SK-N-DZ (cell line): ENCODE results near the gene TOR1B.

Source experiments
- DNase-seq: peaks from one replicate; pipeline ENCODE4 v3.0.0-alpha.2; 2015; ENCODE audit warnings: low spot score

The TOR1B gene

GRCh38 chr9:129814432-129815223, 11.6 kb downstream of the TOR1B start:
- no peak for DNase-seq

GRCh38 chr9:129815278-129815677, 12.3 kb downstream of the TOR1B start:
- DNase-seq, result no peak

GRCh38 chr9:129816501-129817435, 13.8 kb downstream of the TOR1B start:
- DNase-seq, result no peak

- DNase-seq, result no peak
These were observed 20.0 kb downstream of the TOR1B start for GRCh38 chr9:129822898-129823541.

GRCh38 chr9:129823542-129823934, 20.6 kb downstream of the TOR1B start:
- no peak for DNase-seq

- DNase-seq, result peak; percentile 96
These were observed 21.1 kb downstream of the TOR1B start, which contains the start of gene TOR1A for GRCh38 chr9:129823935-129824601. TSS of gene TOR1A (minus strand) at chr9:129824136. CDS start at chr9:129824085, 51 bp downstream.

- DNase-seq, result no peak
These were observed 23.4 kb downstream of the TOR1B start for GRCh38 chr9:129826344-129826743.

GRCh38 chr9:129826759-129827158, 23.8 kb downstream of the TOR1B start:
- DNase-seq, result no peak

- no peak for DNase-seq
These were observed 25.1 kb downstream of the TOR1B start for GRCh38 chr9:129828051-129828450.

GRCh38 chr9:129828969-129829368, 26.0 kb downstream of the TOR1B start:
- no peak for DNase-seq

GRCh38 chr9:129832982-129833381, 30.0 kb downstream of the TOR1B start:
- DNase-seq, result no peak

- no peak for DNase-seq
These were observed 31.6 kb downstream of the TOR1B start for GRCh38 chr9:129834489-129835127.

- DNase-seq, result peak; percentile 93
These were observed 32.3 kb downstream of the TOR1B start, which contains the start of the genes C9orf78 and USP20 for GRCh38 chr9:129835128-129835859. TSS of gene C9orf78 (minus strand) at chr9:129835275. CDS start at chr9:129835221, 54 bp downstream. TSS of gene USP20 (plus strand) at chr9:129835458. CDS start at chr9:129852556, 17,098 bp downstream.

- no peak for DNase-seq
These were observed 32.9 kb downstream of the TOR1B start for GRCh38 chr9:129835860-129836223.

GRCh38 chr9:129836311-129837007, 33.5 kb downstream of the TOR1B start:
- no peak for DNase-seq

- no peak for DNase-seq
These were observed 35.8 kb downstream of the TOR1B start for GRCh38 chr9:129838707-129839259.

- no peak for DNase-seq
These were observed 36.5 kb downstream of the TOR1B start for GRCh38 chr9:129839324-129840023.

GRCh38 chr9:129840034-129840433, 37.0 kb downstream of the TOR1B start:
- DNase-seq, result no peak
